ENCODE data around the gene FRMD4A.

The FRMD4A gene

DNA sequence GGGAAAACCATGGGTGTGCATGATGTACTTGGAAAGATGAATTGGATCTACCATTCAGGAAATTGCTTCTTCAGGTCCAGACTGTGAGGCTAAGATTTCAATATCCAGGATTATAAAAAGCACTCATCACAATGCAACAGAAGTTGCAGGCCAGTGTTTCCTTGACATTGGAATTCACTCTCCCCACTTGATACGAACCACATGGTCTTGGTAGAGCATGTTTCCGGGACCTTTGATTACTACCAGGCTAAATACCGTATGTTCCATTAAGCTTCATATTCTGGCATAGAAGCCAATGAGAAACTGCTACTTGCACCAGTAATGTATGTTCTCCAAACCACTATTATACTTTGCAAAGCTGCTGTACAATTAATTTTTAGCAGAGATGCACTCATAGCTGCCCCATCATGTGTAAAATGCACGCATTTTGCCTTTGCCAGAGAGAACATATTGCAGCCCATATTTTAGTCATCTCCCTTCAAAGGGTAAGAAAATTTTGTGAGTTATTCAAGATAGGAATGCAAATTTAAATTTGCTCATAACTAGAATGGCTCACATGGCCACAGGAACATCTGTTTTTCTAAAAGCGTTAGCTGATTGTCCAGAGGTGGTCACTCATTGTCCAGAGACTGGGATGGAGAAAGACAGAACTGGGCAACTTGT, 8.1 kb downstream of the FRMD4A start:
- no peak for DNase-seq (ENCODE audit: extremely low spot score)
- TF ChIP-seq, protein P1, sequence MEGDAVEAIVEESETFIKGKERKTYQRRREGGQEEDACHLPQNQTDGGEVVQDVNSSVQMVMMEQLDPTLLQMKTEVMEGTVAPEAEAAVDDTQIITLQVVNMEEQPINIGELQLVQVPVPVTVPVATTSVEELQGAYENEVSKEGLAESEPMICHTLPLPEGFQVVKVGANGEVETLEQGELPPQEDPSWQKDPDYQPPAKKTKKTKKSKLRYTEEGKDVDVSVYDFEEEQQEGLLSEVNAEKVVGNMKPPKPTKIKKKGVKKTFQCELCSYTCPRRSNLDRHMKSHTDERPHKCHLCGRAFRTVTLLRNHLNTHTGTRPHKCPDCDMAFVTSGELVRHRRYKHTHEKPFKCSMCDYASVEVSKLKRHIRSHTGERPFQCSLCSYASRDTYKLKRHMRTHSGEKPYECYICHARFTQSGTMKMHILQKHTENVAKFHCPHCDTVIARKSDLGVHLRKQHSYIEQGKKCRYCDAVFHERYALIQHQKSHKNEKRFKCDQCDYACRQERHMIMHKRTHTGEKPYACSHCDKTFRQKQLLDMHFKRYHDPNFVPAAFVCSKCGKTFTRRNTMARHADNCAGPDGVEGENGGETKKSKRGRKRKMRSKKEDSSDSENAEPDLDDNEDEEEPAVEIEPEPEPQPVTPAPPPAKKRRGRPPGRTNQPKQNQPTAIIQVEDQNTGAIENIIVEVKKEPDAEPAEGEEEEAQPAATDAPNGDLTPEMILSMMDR (IDR thresholded peaks at IDR 0.05; ENCODE audit: control extremely low read depth, extremely low read depth, low read depth, missing control alignments) = no peak
- CTCF ChIA-PET = interaction anchor here (0.7 to 2.0 kb wide), 3 partner anchors 24 to 221 kb away, joined by 3 to 8 read pairs (median 3); no protein-coding TSS in a partner anchor
- POLR2A ChIA-PET = no interaction called here

DNA sequence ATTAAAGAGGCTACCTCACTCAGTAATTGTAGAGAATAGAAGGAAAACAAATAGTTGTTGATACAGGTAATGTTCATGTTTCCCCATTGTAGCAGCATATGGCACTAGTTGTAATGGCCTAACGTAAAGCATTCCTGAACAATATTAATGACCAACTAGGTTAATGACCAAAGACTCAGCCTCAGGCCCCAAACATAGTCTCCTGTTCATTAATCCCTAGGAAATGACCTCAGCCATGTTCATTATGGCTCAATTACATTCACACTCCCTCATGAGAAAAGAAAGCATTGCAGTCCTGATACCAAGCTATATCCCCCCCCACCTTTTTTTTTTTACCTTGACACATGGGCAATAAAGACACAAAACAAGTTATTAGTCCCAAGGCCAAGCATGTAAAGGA, 12.7 kb downstream of the FRMD4A start:
- no peak for DNase-seq (ENCODE audit: extremely low spot score)
- CTCF ChIA-PET = interaction anchor here (1.5 kb wide), 1 partner anchor 11 kb away, joined by 3 read pairs; no protein-coding TSS in a partner anchor
- TF ChIP-seq, protein P1 (IDR thresholded peaks at IDR 0.05; ENCODE audit: control extremely low read depth, extremely low read depth, low read depth, missing control alignments) = no peak
- POLR2A ChIA-PET = no interaction called here

DNA sequence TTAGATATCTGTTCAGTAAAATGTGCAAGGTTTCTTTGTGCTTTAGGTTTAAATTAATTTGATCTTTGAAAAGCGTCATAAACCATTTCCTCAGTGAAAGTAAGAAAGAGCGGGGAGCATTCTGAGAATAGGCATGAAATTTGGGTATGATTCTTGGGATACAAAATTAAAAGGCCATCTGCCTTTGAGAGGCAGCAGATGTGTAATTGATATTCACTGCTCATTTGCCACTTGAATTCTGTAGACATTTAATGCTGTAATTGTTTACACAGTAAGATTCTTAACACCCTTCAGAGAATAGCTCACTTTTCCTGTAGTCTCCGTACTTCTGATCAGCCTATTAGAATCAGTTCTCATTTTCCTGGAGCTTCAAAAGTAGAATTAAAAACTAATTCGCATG, 18.7 kb downstream of the FRMD4A start:
- POLR2A ChIA-PET = no interaction called here

DNA sequence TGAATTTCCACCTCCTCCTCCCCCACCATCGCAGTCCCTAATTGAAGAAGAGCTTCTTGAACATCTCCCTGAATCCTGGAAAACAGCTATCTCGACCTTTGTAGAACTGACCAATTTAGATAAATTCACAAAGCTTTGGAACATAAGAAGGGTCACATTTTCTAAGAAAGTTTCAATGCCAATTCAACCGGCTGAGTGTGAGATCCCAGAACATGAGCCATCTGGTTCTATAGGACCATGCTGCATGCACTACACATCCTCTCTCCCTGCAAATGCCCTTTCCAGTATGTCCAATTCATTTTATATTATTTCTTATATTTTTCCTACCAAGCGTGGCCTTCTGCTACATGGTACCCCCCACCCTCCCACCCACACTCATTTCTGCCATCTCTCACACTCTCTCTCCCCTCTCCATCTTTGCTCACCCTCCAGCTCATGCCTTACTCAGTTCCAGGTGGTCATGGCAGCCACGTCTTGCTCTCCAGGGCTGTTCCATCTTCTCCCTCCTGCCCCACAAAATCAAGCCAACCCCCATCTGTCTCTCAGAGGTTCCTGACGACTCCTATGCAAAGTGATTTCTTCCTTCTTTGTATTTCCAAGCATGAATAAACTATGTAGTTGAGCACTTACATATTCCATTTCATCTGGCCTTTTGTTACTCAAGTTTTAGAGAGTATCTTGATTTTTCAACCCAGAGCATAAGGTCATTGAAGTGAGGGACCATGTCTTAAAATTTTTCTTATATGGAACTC, 19.3 kb downstream of the FRMD4A start:
- TF ChIP-seq, protein P1 (IDR thresholded peaks at IDR 0.05; ENCODE audit: control extremely low read depth, extremely low read depth, low read depth, missing control alignments) = no peak
- ChIA-PET POLR2A (no interaction called here), CTCF (interaction anchor here (1.0 to 1.6 kb wide), 2 partner anchors 10 to 23 kb away, joined by 3 to 6 read pairs; no protein-coding TSS in a partner anchor)
- no peak for DNase-seq (ENCODE audit: extremely low spot score)

More for the DNA sequence above, 18.7 kb downstream of the FRMD4A start:
- CTCF ChIA-PET = no interaction called here
- no peak for DNase-seq (ENCODE audit: extremely low spot score)
- TF ChIP-seq, protein P1 (IDR thresholded peaks at IDR 0.05; ENCODE audit: control extremely low read depth, extremely low read depth, low read depth, missing control alignments) = no peak

DNA sequence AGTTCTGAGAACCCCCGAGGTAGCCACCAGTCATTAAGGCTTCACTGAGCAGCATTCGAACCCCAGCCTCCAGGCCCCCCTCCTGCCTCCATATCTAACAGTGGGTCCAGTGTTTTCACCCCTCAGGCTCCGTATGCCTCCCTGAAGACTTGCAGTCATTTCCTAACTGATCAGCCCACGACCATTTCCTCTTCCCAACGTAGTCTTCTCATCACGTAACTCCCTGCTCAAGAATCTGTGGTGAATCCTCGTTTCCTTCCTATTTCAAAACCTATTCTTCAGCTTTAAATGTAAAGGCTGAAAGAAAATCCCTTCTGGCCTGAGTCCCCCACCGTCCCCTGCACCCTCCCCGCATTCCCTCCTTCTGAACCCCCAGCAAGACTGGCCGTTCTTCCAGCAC, 21.1 kb downstream of the FRMD4A start:
- CTCF ChIA-PET = no interaction called here
- no peak for DNase-seq (ENCODE audit: extremely low spot score)
- TF ChIP-seq, protein P1 (IDR thresholded peaks at IDR 0.05; ENCODE audit: control extremely low read depth, extremely low read depth, low read depth, missing control alignments) = no peak

DNA sequence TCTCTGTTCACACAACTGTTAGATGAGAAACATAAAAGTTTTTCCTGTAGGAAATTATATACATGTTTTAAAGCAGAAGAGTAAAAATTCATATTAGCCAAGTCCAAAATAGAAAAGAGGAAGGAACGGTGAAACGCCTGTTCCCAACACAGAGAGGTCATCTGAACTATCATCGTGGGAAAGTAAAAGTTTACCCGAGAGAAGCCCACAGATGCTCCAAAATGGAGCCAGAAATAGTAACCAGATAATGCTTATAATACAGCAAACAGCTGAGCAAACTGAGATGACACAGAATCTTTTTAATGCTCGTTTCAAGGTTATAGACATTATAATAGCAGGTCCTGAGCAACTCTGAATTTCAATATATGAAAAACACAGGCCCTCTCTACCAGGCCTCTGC, 24.5 kb downstream of the FRMD4A start:
- ChIA-PET CTCF (interaction anchor here (1.2 to 1.4 kb wide), 2 partner anchors 9 to 13 kb away, joined by 3 to 4 read pairs; no protein-coding TSS in a partner anchor), POLR2A (no interaction called here)
- TF ChIP-seq, protein P1 (IDR thresholded peaks at IDR 0.05; ENCODE audit: control extremely low read depth, extremely low read depth, low read depth, missing control alignments) = no peak
- no peak for DNase-seq (ENCODE audit: extremely low spot score)

More for the DNA sequence above, 21.1 kb downstream of the FRMD4A start:
- POLR2A ChIA-PET = no interaction called here
